ENCODE measurements around the gene SHISA7.

SHISA7 gene

DNA sequence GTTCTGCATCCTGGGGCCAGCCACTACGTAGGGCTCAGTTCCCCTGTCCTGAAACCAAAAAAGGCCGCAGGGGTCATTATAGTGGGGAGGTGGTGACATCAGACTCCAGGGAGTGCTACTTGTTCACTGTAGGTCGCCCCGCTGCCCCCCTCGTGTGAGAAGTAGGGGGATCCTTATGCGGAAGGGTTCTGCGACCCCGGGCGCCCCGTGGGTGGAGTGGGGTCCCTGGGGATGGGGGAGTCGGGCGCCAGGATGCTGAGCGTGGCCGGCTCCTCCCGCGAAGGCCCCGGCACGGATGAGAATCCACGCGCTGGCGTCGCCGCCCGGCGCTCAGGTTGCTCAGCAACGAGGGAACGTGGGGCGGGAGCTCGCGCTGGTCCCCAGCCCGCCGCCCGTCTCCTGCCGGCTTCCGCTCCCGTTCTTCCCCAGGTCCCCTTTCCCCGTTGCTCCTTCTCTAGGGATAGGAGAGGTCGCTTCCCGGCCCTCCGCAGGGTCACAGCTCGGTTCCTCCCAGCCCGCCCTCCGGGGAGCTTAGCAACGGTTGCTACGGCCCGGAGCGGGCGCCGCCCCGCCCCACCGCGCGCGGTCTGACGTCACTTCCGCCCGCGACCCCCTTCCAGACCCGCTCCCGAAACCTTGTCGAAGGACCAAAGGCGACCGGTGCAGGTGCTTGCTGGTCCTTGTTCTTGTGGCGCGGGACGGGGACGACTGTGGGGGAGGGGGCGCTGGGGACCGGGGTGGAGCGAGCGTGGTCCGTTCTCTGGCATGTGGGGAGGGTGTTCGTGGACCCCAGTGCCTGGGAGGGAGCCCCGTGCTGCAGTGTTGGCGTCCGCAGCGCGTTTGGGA lies 41.7 kb upstream of the SHISA7 start, which contains the start of gene NAT14:
TSS of gene NAT14 (plus strand) at position 596 of the 846 bp plus-strand sequence. CDS start 521 bp downstream, outside the sequence.
- Histone ChIP-seq H3K4me1 (ENCODE audit: insufficient read depth, low read length) (peaks cover 18% of the 10 kb centered on the region; the same call in 1 of the 2 replicates), H3K36me3 (ENCODE audit: insufficient read depth, low read length) (no peaks in the 10 kb centered on the region), H3K9ac (ENCODE audit: low read depth, low read length) (peak within 1 kb of the TSS; percentile 83), H3K9me3 (ENCODE audit: control insufficient read depth, insufficient read depth, low read length) (no peaks in the 10 kb centered on the region)

DNA sequence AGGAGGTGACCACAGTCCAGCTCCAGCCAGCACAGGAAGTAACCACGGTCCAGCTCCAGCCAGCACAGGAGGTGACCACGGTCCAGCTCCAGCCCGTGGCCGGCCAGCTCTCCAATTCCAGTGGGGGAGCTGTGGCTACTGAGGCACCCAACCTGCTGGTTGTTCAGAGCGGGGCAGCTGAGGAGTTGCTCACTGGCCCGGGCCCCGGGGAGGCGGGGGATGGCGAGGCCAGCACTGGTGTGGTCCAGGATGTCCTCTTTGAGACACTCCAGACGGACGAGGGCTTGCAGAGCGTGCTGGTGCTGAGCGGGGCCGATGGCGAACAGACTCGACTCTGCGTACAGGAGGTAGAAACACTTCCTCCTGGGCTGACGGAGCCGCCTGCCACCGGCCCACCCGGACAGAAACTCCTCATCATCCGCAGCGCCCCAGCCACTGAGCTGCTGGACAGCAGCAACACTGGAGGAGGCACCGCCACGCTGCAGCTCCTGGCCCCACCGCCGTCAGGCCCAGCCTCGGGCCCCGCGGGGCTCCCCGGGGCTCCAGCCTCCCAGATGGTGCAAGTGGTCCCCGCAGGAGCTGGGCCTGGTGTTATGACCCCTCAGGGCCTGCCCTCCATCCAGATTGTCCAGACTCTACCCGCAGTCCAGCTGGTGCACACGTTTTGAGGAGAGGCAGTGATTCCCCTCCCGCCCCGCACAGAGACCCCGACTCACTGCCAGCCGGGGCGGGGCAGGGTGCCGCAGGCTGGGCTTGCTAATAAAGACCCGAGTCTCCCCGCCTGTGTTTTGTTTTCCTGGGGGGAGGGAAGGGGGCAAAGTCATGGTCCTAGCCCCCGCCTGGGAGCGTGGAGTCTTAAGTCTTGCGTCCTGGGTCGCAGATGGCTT lies 40.8 kb upstream of the SHISA7 start:
- Histone ChIP-seq H3K9ac (ENCODE audit: low read depth, low read length) (peak overlapping the region; percentile 83), H3K4me1 (ENCODE audit: insufficient read depth, low read length) (peaks cover 11% of the 10 kb centered on the region; the same call in 1 of the 2 replicates), H3K36me3 (ENCODE audit: insufficient read depth, low read length) (no peaks in the 10 kb centered on the region), H3K9me3 (ENCODE audit: control insufficient read depth, insufficient read depth, low read length) (no peaks in the 10 kb centered on the region)

DNA sequence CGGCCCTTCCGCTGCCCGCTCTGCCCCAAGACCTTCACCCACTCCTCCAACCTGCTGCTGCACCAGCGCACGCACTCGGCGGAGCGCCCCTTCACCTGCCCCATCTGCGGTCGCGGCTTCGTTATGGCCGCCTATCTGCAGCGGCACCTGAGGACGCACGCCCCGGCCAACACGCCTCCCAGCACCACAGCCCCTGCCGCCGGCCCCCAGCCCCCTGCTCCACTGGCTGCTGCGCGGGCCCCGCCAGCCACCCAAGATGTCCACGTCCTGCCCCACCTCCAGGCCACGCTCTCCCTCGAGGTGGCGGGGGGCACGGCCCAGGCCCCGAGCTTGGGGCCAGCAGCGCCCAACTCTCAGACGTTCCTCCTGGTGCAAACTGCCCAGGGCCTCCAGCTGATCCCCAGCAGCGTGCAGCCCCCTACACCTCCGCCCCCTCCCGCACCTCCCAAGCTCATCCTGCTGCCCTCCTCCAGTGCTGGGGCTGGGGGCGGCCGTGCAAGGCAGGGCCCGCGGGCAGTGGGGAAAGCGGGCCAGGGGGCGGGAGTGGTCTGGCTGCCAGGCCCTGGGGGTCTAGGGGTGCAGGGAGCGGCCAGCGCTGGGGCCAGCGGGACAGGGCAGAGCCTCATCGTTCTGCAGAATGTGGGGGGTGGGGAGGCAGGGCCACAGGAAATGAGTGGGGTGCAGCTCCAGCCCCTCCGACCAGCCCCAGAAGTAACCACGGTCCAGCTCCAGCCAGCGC lies 40.0 kb upstream of the SHISA7 start:
- H3K4me1 ChIP-seq (ENCODE audit: insufficient read depth, low read length): peaks cover 11% of the 10 kb centered on the region; the same call in 1 of the 2 replicates
- H3K36me3 ChIP-seq (ENCODE audit: insufficient read depth, low read length): no peaks in the 10 kb centered on the region
- H3K9me3 ChIP-seq (ENCODE audit: control insufficient read depth, insufficient read depth, low read length): no peaks in the 10 kb centered on the region
- no peak overlapping the region for H3K9ac ChIP-seq (ENCODE audit: low read depth, low read length)

DNA sequence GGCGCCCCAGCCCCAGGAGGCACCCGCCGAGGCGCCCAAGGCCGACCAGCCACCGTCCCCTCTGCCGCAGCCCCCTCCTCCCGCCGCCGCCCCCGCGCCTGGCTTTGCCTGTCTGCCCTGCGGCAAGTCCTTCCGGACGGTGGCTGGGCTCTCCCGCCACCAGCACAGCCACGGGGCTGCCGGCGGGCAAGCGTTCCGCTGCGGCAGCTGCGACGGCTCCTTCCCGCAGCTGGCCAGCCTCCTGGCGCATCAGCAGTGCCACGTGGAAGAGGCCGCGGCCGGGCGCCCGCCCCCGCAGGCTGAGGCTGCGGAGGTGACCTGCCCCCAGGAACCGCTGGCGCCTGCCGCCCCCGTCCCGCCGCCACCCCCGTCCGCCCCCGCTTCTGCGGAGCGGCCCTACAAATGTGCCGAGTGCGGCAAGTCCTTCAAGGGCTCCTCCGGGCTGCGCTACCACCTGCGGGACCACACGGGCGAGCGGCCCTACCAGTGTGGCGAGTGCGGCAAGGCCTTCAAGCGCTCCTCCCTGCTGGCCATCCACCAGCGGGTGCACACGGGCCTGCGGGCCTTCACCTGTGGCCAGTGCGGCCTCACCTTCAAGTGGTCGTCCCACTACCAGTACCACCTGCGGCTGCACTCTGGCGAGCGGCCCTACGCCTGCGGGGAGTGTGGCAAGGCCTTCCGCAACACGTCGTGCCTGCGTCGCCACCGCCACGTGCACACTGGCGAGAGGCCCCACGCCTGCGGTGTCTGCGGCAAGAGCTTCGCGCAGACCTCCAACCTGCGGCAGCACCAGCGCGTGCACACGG lies 39.3 kb upstream of the SHISA7 start:
- Histone ChIP-seq H3K9me3 (ENCODE audit: control insufficient read depth, insufficient read depth, low read length) (no peaks in the 10 kb centered on the region), H3K36me3 (ENCODE audit: insufficient read depth, low read length) (no peaks in the 10 kb centered on the region), H3K4me1 (ENCODE audit: insufficient read depth, low read length) (peaks cover 11% of the 10 kb centered on the region; the same call in 1 of the 2 replicates), H3K9ac (ENCODE audit: low read depth, low read length) (no peak overlapping the region; the same call in 1 of the 2 replicates)

DNA sequence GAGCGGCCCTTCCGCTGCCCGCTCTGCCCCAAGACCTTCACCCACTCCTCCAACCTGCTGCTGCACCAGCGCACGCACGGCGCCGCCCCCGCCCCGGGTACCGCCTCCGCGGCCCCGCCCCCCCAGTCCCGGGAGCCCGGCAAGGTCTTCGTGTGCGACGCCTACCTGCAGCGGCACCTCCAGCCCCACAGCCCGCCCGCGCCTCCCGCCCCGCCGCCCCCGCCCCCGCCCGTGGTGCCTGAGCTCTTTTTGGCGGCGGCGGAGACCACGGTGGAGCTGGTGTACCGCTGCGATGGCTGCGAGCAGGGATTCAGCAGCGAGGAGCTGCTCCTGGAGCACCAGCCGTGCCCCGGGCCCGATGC lies 38.7 kb upstream of the SHISA7 start:
- Histone ChIP-seq H3K9me3 (ENCODE audit: control insufficient read depth, insufficient read depth, low read length) (no peaks in the 10 kb centered on the region), H3K9ac (ENCODE audit: low read depth, low read length) (no peak overlapping the region), H3K4me1 (ENCODE audit: insufficient read depth, low read length) (peaks cover 5% of the 10 kb centered on the region; the same call in 1 of the 2 replicates), H3K36me3 (ENCODE audit: insufficient read depth, low read length) (no peaks in the 10 kb centered on the region)

DNA sequence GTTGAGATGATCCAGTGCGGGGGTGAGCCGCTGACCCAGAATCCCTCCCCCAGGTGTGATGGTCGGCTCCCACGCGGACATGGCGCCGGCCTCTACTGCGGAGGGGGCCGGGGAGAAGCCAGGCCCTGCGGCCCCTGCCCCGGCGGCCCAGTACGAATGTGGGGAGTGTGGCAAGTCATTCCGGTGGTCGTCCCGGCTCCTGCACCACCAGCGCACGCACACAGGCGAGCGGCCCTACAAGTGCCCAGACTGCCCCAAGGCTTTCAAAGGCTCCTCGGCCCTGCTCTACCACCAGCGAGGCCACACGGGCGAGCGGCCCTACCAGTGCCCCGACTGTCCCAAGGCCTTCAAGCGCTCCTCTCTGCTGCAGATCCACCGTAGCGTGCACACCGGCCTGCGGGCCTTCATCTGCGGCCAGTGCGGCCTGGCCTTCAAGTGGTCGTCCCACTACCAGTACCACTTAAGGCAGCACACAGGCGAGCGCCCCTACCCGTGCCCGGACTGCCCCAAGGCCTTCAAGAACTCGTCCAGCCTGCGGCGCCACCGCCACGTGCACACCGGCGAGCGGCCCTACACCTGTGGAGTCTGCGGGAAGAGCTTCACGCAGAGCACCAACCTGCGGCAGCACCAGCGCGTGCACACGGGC lies 38.2 kb upstream of the SHISA7 start:
- Histone ChIP-seq H3K36me3 (ENCODE audit: insufficient read depth, low read length) (no peaks in the 10 kb centered on the region), H3K4me1 (ENCODE audit: insufficient read depth, low read length) (peaks cover 4% of the 10 kb centered on the region; the same call in 1 of the 2 replicates), H3K9ac (ENCODE audit: low read depth, low read length) (no peak overlapping the region), H3K9me3 (ENCODE audit: control insufficient read depth, insufficient read depth, low read length) (no peaks in the 10 kb centered on the region)

DNA sequence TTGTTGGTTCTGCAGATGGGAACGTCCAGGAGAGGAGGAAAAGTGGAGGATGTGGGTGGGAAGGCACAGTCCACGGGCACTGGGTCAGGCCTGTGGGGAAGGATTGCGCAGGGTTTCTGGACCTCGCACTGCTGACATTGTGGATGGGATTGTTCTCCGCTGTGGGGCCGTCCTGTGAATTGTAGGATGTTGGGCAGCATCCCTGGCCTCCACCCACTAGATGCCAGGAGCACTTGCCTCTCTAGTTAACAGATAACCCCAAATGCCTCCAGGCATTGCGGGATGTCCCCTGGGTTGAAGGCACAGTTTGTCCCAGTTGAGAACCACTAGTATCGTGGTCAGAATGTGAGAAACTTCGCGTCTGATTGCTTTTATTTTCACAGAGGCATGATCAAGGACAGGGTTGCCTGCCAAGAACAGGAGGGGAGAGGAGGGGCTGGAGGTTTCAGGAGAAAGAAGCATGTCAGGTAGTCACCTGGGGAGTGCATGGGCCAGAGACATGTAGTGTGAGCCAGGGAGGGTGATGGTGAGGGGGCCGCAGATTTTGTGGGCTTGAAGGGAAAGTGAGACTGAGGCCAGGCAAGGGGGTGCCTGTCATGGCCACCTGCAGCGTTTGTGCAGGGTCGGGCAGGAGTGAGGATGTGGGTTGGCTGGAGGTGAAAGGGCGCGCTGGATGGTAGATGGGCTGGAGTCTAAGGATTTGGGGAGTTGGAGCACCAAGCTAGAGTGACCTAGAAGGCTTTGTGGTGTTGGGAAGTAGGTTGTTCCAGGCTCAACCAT lies 36.5 kb upstream of the SHISA7 start:
- Histone ChIP-seq H3K9me3 (ENCODE audit: control insufficient read depth, insufficient read depth, low read length) (no peaks in the 10 kb centered on the region), H3K9ac (ENCODE audit: low read depth, low read length) (no peak overlapping the region), H3K36me3 (ENCODE audit: insufficient read depth, low read length) (no peaks in the 10 kb centered on the region), H3K4me1 (ENCODE audit: insufficient read depth, low read length) (peaks cover 4% of the 10 kb centered on the region; the same call in 1 of the 2 replicates)

DNA sequence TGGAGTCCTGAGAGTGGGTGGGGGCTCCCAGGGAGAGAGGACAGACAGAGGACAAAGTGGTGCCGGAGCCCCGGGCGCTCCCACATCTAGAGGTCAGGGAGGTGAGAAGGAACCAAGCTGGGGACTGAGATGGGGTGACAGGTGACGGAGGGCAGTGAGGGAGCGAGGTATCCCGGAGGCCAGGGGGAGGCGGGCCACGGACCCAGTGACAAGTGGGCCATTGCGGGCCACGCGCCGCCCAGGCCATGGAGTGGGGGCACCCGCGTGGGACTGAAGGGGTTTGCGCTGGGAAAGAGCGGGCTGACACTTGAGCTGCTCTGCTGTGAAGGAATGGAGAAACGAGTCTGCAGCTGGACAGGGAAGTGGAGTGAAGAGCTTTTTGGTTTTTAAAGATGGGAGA lies 35.9 kb upstream of the SHISA7 start:
- no peaks in the 10 kb centered on the region for H3K9me3 ChIP-seq (ENCODE audit: control insufficient read depth, insufficient read depth, low read length)
- no peaks in the 10 kb centered on the region for H3K36me3 ChIP-seq (ENCODE audit: insufficient read depth, low read length)
- H3K9ac ChIP-seq (ENCODE audit: low read depth, low read length): no peak overlapping the region
- H3K4me1 ChIP-seq (ENCODE audit: insufficient read depth, low read length): peaks cover 3% of the 10 kb centered on the region; the same call in 1 of the 2 replicates

DNA sequence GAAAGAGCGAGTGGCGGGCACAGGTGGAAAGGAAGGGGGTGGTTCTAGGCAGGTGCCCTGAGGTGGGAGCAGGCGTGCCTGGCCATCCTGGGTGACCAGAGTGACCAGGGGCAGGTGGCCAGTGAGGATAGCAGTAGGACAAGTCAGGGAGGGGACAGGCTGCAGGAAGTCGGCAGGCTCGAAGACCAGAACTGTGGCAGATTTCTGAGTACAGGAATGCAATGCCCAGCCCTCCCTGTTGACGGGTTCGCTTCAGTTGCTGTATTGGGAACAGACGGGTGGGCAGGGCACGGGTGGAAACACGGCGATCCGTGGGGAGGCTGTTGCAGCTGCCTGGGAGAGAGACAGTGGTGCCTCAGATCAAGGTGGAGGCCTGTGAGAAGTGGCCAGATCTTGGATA lies 35.3 kb upstream of the SHISA7 start:
- no peaks in the 10 kb centered on the region for H3K9me3 ChIP-seq (ENCODE audit: control insufficient read depth, insufficient read depth, low read length)
- H3K9ac ChIP-seq (ENCODE audit: low read depth, low read length): no peak overlapping the region
- no peaks in the 10 kb centered on the region for H3K36me3 ChIP-seq (ENCODE audit: insufficient read depth, low read length)
- peaks cover 8% of the 10 kb centered on the region; the same call in 1 of the 2 replicates for H3K4me1 ChIP-seq (ENCODE audit: insufficient read depth, low read length)

DNA sequence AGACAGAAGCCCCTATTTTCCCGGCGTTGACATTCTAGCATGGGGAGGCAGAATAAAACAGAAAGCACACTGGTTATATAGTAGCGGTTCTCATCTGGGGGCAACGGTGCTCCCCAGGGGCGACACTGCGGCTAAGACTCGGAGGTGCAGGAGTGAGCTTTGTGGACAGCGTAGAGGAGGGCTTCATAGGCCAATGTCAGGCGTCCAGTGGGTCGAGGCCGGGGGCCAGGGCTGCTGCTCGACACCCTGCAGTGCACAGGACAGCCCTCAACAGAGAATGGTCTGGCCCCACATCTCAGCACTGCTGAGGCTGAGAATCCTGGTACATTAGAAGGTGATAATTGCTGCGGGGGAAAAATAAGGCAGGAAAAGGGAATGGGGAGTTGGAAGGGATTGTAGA lies 34.8 kb upstream of the SHISA7 start:
- Histone ChIP-seq H3K9me3 (ENCODE audit: control insufficient read depth, insufficient read depth, low read length) (no peaks in the 10 kb centered on the region), H3K9ac (ENCODE audit: low read depth, low read length) (no peak overlapping the region), H3K4me1 (ENCODE audit: insufficient read depth, low read length) (peaks cover 13% of the 10 kb centered on the region; the same call in 1 of the 2 replicates), H3K36me3 (ENCODE audit: insufficient read depth, low read length) (no peaks in the 10 kb centered on the region)

DNA sequence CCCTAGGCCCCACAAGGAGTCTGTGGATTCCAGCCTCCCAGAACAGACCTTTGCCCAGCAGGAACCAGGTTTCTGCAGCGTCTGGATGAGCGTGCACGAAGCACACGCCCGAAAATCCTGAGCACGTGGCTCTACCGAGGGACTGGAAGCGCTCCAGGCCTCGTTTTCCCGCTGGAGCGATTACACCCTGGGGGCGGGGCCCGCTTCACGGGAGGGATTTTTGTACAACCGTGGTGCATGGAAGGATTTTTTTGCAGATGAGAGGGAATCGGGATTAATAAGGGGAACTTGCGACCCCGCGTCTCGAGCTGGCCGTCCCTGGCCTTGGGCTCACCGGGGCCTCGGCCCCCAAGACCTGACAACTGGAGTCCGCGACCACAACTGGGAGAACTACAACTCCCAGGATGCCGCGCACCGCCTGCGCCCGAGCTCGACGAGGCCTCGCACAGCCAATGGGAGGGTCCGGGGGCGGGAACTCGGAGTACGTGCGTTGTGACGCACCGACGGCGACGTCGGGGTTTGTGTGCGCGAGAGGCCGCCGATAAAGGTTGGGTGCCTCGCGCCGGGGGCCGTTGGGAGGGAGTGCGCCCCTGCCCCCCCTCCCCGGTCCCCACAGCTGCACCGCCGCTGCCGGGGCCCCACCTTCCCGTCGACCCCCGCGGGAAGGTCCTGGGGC lies 33.1 kb upstream of the SHISA7 start, which contains the start of gene ZNF628:
TSS of gene ZNF628 (plus strand) at position 518 of the 676 bp plus-strand sequence. CDS start 3,294 bp downstream, outside the sequence.
- Histone ChIP-seq H3K9ac (ENCODE audit: low read depth, low read length) (peak within 1 kb of the TSS; percentile 99), H3K4me1 (ENCODE audit: insufficient read depth, low read length) (peaks cover 14% of the 10 kb centered on the region; the same call in 1 of the 2 replicates), H3K36me3 (ENCODE audit: insufficient read depth, low read length) (no peaks in the 10 kb centered on the region), H3K9me3 (ENCODE audit: control insufficient read depth, insufficient read depth, low read length) (no peaks in the 10 kb centered on the region)
